MM.1S (cell line): Measurements from ENCODE around the gene SLC11A2.

ENCODE experiments used
- DNase-seq: peaks from one replicate; pipeline ENCODE4 v3.0.0-alpha.2; 2015
- H2AFZ ChIP-seq: fragments of 300-600 bp; sonication (generic); 2 replicates; pipeline ENCODE4 v1.6.0; 2016; ENCODE audit warnings: antibody characterized with exemption, low read length
- H3F3A ChIP-seq: fragments of 300-600 bp; sonication (generic); 2 replicates; pipeline ENCODE4 v1.6.1; 2016; ENCODE audit warnings: mild to moderate bottlenecking, antibody characterized with exemption, low read length, moderate library complexity, mixed read lengths; ENCODE audit not compliant: insufficient read depth
- H3K27ac ChIP-seq: fragments of 300-600 bp; sonication (generic); 2 replicates; pipeline ENCODE4 v1.5.1; 2016; ENCODE audit warnings: mild to moderate bottlenecking, low read length
- H3K27me3 ChIP-seq: fragments of 300-600 bp; sonication (generic); replicated peaks from 2 replicates; pipeline ENCODE4 v1.6.0; 2016; ENCODE audit warnings: low read length; ENCODE audit not compliant: insufficient read depth
- H3K36me3 ChIP-seq: fragments of 300-600 bp; sonication (generic); replicated peaks from 2 replicates; pipeline ENCODE4 v1.6.1; 2016; ENCODE audit warnings: mild to moderate bottlenecking, low read length, mixed read lengths; ENCODE audit not compliant: insufficient read depth
- H3K4me1 ChIP-seq: fragments of 300-600 bp; sonication (generic); 2 replicates; pipeline ENCODE4 v1.6.1; 2016; ENCODE audit warnings: low read length, mixed read lengths
- H3K4me2 ChIP-seq: fragments of 300-600 bp; sonication (generic); 2 replicates; pipeline ENCODE4 v1.6.0; 2016; ENCODE audit warnings: low read depth, low read length
- H3K4me3 ChIP-seq: fragments of 300-600 bp; sonication (generic); 2 replicates; pipeline ENCODE4 v1.5.1; 2016; ENCODE audit warnings: low read length, mixed read lengths
- H3K79me2 ChIP-seq: fragments of 300-600 bp; sonication (generic); 2 replicates; pipeline ENCODE4 v1.6.1; 2016; ENCODE audit warnings: mixed run types, low read length, mixed read lengths
- H3K9ac ChIP-seq: fragments of 300-600 bp; sonication (generic); 2 replicates; pipeline ENCODE4 v1.6.1; 2016; ENCODE audit warnings: low read length, mixed read lengths
- H3K9me2 ChIP-seq: fragments of 300-600 bp; sonication (generic); replicated peaks from 2 replicates; pipeline ENCODE4 v1.6.1; 2016; ENCODE audit warnings: mild to moderate bottlenecking, low read length, mixed read lengths; ENCODE audit not compliant: insufficient read depth
- H3K9me3 ChIP-seq: fragments of 300-600 bp; sonication (generic); replicated peaks from 2 replicates; pipeline ENCODE4 v1.6.1; 2016; ENCODE audit warnings: mild to moderate bottlenecking, low read length, mixed read lengths; ENCODE audit not compliant: insufficient read depth
- H4K20me1 ChIP-seq: fragments of 300-600 bp; sonication (generic); 2 replicates; pipeline ENCODE4 v1.6.1; 2016; ENCODE audit warnings: mild to moderate bottlenecking, low read length, moderate library complexity, mixed read lengths; ENCODE audit not compliant: insufficient read depth
- EZH2 ChIP-seq: fragments of 300-600 bp; sonication (generic); optimal IDR thresholded peaks from 2 replicates; pipeline ENCODE3; 2017; ENCODE audit warnings: low read depth, mild to moderate bottlenecking, antibody characterized with exemption, low read length, mixed read lengths
- EZH2phosphoT487 ChIP-seq: fragments of 300-600 bp; sonication (generic); IDR thresholded peaks from 2 replicates; pipeline ENCODE4 v1.6.1; 2018; ENCODE audit warnings: antibody characterized with exemption, low read length
- TF ChIP-seq, protein P1 (sequence below): fragments of 300-600 bp; sonication (generic); IDR thresholded peaks from 2 replicates; pipeline ENCODE4 v1.5.1; 2016; ENCODE audit warnings: antibody characterized with exemption, low read length, mixed read lengths

The SLC11A2 gene

DNA sequence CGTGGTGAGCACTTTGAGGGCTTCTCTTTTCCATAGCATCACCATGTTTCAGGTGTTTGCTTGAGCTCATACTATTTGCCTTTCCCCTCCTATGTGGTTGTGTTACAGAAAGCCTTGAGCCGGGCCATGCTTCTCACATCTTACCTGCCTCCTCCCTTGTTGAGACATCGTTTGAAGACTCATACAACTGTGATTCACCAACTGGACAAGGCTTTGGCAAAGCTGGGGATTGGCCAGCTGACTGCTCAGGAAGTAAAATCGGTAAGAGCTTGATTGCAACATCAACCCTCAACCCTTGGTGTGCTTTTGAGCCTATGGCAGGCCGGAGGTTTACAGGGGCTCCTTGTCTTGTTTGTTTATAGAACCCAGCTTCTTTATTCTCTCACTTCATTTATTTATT is 30.1 kb upstream of the SLC11A2 start:
- Histone ChIP-seq H3K79me2 (no peaks in the 10 kb centered on the region), H3F3A (no peaks in the 10 kb centered on the region), H3K9me3 (no peaks in the 10 kb centered on the region), H2AFZ (no peak overlapping the region), H3K9me2 (no peaks in the 10 kb centered on the region), H3K9ac (no peak overlapping the region), H4K20me1 (no peaks in the 10 kb centered on the region), H3K4me2 (no peak overlapping the region), H3K4me3 (no peak overlapping the region), H3K4me1 (no peaks in the 10 kb centered on the region), H3K36me3 (peaks cover 3% of the 10 kb centered on the region), H3K27me3 (no peaks in the 10 kb centered on the region), H3K27ac (no peak overlapping the region)
- TF ChIP-seq, protein P1, sequence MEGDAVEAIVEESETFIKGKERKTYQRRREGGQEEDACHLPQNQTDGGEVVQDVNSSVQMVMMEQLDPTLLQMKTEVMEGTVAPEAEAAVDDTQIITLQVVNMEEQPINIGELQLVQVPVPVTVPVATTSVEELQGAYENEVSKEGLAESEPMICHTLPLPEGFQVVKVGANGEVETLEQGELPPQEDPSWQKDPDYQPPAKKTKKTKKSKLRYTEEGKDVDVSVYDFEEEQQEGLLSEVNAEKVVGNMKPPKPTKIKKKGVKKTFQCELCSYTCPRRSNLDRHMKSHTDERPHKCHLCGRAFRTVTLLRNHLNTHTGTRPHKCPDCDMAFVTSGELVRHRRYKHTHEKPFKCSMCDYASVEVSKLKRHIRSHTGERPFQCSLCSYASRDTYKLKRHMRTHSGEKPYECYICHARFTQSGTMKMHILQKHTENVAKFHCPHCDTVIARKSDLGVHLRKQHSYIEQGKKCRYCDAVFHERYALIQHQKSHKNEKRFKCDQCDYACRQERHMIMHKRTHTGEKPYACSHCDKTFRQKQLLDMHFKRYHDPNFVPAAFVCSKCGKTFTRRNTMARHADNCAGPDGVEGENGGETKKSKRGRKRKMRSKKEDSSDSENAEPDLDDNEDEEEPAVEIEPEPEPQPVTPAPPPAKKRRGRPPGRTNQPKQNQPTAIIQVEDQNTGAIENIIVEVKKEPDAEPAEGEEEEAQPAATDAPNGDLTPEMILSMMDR: no peak
- no peak for TF ChIP-seq EZH2phosphoT487
- TF ChIP-seq EZH2: no peak
- DNase-seq: no peak

DNA sequence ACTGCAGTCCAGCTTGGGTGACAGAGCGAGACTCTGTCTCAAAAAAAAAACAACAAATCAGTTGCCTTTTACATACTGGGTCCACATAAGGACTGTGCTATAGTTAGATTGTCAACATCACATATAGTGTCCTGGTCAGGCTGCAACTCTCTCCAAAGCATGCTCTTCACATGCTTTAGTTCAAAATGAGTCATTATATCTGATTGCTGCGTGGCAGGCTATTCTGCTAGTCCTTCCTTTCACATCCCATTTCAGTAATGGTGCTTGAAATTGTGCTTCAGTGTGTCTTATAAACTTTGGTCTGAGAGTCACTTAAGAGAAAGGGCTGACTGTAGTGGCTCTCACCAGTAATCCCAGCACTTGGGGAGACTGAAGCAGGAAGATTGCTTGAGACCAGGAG is 28.9 kb upstream of the SLC11A2 start:
- no peaks in the 10 kb centered on the region for H3K9me2 ChIP-seq
- H3K27me3 ChIP-seq: no peaks in the 10 kb centered on the region
- peaks cover 3% of the 10 kb centered on the region for H3K36me3 ChIP-seq
- no peak for DNase-seq
- H3F3A ChIP-seq: no peaks in the 10 kb centered on the region
- no peak overlapping the region for H2AFZ ChIP-seq
- H3K79me2 ChIP-seq: peaks cover 5% of the 10 kb centered on the region
- no peak overlapping the region for H3K9ac ChIP-seq
- no peak overlapping the region for H3K4me2 ChIP-seq
- H4K20me1 ChIP-seq: no peaks in the 10 kb centered on the region
- H3K9me3 ChIP-seq: no peaks in the 10 kb centered on the region
- H3K27ac ChIP-seq: no peak overlapping the region
- no peak overlapping the region for H3K4me3 ChIP-seq
- TF ChIP-seq EZH2 (no peak), EZH2phosphoT487 (no peak)
- TF ChIP-seq, protein P1: no peak
- no peaks in the 10 kb centered on the region for H3K4me1 ChIP-seq

DNA sequence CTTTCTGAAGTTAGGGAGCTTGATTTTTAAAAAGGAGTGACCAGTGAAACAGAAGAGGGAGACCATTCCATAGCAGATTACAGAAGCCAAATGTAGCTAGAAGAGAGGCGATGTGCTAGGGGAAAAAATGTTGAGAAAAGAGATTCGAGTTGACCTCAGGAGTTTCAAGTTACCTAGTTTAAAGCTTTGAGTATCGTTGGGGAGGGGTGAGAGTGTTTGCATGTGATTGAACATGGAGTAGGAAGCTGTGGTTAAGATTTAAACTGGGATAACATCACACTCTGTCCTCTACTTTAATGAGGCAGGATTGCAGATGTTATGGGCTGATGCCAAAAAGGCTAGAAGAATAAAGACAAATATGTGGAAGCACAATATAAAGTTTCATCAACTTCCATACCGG is 25.6 kb upstream of the SLC11A2 start:
- H3K36me3 ChIP-seq: peaks cover 3% of the 10 kb centered on the region
- no peak overlapping the region for H2AFZ ChIP-seq
- peaks cover 10% of the 10 kb centered on the region; the same call in 1 of the 2 replicates for H3K4me1 ChIP-seq
- peaks cover 10% of the 10 kb centered on the region for H3F3A ChIP-seq
- H3K79me2 ChIP-seq: peaks cover 24% of the 10 kb centered on the region
- no peaks in the 10 kb centered on the region for H3K9me2 ChIP-seq
- H3K9ac ChIP-seq: no peak overlapping the region
- no peak for TF ChIP-seq EZH2
- no peak for TF ChIP-seq EZH2phosphoT487
- TF ChIP-seq, protein P1: no peak
- no peaks in the 10 kb centered on the region for H3K9me3 ChIP-seq
- DNase-seq: no peak
- no peaks in the 10 kb centered on the region for H4K20me1 ChIP-seq
- H3K27ac ChIP-seq: no peak overlapping the region
- H3K4me2 ChIP-seq: no peak overlapping the region
- no peaks in the 10 kb centered on the region for H3K27me3 ChIP-seq
- H3K4me3 ChIP-seq: no peak overlapping the region
